Stimulated activated CD4-positive, alpha-beta T cell treated with anti-CD3 and anti-CD28 coated beads, Interleukin-2, amount 100 ng/mL, for 48 hours (primary cell): ENCODE results near the gene GMCL1.
"Not testable (repeated sequence)": the region's sequence is repeated elsewhere in the genome, so short reads cannot be mapped to it uniquely, and the experiment has no call there.

Experiments
- DNase-seq, 2 donors: peaks; one replicate each; pipeline ENCODE4 v3.0.0-alpha.2; 2020

Gene GMCL1

DNA sequence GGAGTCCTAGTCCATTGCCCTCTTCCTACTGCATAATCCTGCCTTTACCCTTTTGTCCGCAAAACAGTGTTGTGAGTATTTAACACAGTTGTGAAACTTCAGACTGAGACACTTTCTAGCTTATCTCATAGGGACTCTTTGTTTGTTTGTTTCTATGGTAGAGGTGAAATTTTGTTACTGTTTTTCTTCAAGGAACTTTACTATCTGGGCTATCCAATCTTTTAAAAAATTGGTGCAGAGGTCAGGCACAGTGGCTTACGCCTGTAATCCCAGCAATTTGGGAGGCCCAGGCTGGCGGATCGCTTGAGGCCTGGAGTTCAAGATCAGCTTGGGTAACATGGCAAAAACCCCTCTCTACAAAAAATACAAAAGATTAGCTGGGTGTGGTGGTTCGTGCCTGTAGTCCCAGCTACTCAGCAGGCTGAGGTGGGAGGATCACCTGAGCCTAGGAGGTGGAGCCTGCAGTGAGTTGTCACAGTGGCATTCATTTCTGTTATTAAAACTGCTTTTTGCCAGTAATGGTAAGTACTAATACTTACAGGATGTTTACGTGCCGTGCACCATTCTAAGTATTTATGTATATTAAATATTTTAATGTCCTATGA, 18.8 kb downstream of the GMCL1 start:
- no peak for DNase-seq

DNA sequence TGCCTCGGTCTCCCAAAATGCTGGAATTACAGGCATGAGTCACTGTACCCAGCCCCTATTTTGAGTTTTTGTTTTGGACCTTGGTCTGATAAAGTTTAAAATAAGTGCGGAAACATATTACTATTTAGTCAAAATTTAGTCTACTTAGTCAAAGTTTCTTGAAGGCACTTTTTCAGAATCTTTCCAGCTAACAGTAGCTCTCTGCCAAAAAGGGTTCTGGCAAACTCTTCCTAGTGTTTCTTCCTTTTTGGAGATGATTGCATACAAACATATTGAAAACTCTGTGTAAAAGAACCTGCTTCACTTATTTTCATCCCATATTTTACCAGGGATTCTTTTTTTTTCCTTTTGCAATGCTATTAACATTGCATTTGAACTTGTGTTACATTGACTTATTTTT, 28.8 kb downstream of the GMCL1 start:
- no peak for DNase-seq

DNA sequence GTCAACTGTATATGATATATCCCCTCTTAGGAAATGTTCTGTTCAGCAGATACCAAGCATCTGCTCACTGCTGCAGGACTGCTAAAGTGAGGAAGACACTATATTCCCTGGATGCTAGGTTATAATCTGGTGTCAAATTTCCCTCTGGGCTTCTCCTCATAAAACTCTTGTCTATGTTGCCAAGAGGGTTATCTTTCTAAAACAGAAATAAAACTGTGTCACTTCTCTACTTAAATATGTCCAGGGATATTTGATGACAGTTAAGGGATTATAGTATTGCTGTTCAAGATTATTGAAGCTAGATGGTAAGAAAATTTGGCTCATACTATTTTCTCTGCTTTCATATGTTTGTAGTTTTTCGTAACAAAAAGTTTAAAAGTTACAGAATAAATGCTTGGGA, 33.8 kb downstream of the GMCL1 start:
- DNase-seq = no peak

DNA sequence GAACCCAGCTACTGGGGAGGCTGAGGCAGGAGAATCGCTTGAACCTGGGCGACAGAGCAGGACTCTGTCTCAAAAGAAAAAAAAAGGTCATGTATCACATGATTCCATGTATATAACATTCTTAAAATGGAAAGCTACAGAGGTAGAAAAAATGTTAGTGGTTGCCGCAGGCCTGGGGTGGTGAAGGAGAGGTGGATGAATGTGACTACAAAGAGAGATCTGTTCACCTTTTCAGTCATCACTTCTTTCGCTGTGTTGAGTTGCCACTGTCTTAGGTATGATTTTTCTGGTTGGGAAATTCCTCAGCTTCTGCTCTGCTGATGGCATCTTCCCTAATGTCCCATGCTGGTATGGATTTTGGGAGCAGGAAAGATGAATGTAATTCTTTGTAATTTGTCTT, 59.0 kb downstream of the GMCL1 start:
- no peak for DNase-seq

DNA sequence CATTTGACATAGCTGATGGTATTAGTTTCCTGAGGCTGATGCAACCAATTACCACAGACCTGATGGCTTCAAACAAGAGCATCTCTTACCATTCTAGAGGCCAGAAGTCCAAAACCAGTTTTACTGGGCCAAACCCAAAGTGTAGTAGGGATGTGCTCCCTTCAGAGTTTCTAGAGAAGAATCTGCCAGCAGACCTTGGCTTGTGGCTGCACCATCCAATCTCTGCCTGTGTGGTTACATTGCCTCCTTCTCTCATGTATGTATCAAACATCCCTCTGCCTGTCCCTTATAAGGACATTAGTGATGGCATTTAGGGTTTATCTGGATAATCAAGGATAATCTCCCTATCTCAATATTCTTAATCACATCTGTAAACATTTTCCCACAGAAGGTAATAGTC, 59.8 kb downstream of the GMCL1 start:
- no peak for DNase-seq

DNA sequence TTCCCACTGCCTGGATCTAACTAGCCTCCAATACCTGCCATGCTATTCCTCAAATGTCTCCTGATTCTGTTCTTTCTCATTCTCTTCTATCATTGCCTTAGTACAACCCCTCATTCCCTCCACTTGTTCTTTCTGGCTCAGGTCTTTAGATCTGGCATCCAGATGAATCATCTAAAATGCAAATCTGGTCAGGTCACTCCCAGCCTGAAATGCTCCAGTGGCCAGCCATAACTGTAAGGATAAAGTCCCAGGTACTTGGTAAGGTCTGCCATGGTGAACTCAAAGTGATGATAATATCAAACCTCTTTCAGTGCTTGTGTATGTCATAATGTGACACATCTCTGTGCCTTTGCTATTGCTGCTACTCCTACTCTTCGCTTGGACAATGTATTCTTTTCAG, 61.4 kb downstream of the GMCL1 start:
- no peak for DNase-seq

DNA sequence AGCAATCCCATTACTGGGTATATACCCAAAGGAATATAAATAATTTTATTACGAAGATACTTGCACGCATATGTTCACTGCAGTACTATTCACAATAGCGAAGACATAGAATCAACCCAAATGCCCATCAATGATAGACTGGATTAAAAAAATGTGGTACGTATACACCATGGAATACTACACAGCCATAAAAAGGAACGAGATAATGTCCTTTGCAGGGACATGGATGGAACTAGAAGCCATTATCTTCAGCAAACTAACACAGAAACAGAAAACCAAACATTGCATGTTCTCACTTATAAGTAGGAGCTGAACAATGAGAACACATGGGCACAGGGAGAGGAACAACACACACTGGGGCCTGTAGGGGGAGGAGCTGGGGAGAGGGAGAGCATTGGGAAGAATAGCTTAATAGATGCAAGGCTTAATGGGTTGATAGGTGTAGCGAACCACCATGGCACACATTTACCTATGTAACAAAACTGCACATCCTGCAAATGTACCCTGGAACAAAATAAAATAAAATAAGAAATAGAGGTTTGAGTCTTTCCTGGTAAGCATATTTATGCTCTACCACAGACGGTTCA, 63.5 kb downstream of the GMCL1 start:
- DNase-seq = not testable (repeated sequence)

DNA sequence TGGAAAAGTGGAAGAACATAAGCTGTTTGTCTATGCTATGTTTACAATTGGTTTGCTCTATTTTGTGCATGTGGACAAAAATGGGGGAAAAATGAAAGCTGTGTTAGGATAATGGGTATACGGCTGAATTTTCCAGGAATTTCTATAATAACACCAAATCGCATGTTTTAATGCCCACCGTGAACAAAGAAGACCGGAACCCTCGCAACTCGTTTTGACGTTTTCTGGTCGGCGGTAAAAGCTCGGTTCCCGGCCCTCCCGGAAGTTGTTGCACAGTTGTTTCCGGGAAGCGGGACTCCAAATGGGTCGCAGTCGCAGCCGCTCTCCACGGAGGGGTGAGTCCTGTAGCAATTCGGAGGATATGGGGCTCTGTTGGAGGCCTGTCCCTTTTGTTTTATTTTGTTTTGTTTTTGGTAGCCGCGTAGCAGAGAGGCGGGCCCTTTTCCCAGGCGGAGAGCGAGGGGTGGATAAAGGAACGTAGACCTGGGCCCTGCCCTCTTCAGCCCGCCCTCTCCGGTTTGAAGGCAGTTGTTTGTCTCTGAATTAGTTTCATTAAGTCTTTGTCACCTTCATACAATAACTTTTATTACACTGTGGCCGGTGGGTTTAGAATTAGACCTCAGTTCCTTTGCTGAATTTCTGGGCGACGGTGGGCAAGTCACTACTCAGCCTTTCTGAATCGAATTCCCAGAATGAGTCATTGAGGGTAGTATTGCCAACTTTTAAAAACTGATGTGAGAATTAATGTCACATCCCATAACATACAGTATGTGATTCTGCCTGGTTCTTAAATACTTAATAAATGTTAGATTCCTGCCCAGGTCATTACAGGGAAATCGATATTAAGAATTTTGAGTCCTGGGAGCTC, 64.5 kb downstream of the GMCL1 start, which contains the start of gene SNRNP27:
Gene SNRNP27 (plus strand): TSS at position 273 of the 868 bp plus-strand sequence. CDS start 29 bp downstream, at position 302.
- DNase-seq = peak; percentile 76 to 81

DNA sequence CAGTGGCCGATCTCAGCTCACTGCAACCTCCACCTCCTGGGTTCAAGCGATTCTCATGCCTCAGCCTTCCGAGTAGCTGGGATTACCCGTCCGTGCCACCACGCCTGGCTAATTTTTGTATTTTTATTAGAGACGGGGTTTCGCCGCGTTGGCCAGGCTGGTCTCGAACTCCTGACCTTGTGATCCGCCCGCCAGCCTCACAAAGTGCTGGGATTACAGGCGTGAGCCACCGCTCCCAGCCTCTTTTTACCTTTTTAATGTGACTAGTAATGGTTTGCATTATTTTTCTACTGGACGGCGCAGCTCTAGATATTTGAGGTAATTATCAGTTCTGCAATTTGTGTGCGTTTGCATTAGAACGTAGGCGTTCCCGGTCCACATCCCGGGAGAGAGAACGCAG, 65.3 kb downstream of the GMCL1 start:
- DNase-seq = not testable (repeated sequence)

DNA sequence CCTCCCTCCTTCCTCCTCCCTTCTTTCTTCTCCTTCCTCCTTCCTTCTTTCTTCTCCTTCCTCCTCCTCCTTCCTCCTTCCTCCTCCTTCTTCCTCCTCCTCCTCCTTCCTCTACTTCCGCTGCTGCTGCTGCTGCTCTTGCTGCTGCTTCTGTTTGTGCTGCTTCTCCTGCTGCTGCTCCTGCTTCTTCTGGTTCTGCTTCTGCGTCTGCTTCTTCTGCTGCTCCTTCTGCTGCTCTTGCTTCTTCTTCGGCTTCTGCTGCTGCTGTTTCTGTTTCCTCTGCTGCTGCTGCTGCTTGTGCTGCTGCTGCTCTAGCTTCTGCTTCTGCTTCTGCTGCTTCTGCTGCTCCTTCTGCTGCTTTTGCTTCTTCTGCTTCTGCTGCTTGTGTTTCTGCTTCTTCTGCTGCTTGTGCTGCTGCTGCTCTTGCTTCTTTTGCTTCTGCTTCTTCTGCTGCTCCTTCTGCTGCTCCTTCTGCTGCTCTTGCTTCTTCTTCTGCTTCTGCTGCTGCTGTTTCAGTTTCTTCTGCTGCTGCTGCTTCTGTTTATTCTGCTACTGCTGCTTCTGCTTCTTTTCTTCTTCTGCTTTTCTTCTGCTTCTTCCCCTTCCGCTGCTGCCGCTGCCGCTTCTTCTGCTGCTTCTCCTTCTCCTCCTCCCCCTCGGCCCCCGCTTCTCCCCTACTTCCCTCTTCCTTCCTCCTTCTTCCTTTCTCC, 72.9 kb downstream of the GMCL1 start:
- no peak for DNase-seq

DNA sequence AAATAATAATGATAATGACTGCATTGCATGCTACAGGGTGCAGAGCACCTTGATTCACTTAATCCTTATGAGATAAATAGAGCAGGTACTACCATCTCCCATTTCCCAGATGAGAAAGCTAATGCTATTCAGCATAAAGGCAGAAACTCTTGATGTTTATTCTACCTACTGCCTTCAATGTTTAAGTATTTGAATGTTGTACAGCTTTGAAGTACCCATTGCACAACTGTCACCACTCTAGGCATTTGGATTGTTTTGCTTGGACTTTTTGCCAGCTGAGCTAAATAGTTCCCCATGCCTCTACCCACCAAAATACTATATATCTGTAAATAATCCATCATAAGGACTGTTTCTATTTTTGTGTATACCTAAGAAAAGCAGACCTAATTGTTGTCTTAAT, 77.8 kb downstream of the GMCL1 start:
- no peak for DNase-seq

DNA sequence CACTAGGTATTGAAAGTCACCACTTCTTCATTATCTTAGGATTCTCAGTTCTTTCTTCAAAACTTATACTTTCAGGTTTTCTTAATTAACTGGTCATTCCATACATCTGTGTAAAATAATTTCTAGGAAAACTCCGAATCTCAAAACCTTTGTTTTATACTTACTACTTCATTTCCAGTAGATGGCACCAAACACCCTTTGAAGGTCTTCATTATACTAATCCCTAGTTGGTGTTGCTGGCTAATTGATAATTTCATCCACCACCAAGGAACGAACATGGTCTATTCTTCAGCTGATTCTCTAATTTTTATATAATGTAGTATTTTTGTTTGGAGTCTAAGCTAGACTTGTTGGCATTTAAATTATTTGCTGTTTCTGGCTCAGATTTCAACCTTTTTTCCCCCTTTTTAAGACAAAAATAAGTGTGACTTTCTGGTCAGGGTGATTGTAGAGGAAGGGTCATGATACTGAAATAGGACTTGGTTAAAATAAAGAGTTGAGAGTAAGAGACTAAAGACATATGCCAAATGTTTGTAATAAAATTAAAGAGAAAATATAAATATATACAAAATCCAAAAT, 82.6 kb downstream of the GMCL1 start:
- DNase-seq = no peak

DNA sequence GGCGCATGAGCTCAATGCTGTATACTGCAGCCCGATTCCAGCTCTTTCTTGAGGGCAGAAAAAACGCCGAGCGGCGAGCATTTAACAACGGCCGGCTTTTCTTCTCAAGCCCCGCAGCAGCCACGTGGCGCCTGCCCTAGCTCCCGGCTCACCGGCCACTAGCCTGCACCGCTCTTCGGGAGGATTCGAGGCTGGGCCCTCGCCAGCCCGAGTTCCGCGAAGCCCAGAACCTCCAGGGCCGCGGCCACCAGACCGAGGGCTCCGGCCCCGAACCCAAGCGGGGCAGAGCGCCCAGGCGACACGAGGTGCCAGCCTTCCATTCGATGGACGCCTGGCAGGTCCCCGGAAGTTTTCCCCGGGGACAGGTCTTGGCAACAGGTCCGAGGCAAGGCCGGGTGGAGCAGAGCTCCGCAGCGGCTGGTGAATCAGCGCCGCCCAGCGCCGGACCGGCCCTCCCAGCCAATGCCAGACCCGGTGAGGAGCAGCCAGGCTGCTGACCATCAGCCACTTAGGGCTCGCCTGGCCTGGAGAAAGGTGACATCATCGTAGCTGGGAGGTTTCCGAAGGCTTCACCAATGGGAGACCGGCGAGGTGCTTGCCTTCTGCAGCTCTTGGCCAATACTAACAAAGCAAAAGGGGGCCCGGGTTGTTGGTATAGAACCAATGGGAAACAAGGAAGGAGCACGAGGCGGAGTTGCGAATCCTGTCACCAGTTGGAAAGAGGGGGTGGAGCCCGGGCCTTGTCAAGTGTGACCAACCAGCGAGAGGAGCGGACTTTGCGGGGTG, 84.9 kb downstream of the GMCL1 start:
- peak in 1 of 2 donors; percentile 99 for DNase-seq

DNA sequence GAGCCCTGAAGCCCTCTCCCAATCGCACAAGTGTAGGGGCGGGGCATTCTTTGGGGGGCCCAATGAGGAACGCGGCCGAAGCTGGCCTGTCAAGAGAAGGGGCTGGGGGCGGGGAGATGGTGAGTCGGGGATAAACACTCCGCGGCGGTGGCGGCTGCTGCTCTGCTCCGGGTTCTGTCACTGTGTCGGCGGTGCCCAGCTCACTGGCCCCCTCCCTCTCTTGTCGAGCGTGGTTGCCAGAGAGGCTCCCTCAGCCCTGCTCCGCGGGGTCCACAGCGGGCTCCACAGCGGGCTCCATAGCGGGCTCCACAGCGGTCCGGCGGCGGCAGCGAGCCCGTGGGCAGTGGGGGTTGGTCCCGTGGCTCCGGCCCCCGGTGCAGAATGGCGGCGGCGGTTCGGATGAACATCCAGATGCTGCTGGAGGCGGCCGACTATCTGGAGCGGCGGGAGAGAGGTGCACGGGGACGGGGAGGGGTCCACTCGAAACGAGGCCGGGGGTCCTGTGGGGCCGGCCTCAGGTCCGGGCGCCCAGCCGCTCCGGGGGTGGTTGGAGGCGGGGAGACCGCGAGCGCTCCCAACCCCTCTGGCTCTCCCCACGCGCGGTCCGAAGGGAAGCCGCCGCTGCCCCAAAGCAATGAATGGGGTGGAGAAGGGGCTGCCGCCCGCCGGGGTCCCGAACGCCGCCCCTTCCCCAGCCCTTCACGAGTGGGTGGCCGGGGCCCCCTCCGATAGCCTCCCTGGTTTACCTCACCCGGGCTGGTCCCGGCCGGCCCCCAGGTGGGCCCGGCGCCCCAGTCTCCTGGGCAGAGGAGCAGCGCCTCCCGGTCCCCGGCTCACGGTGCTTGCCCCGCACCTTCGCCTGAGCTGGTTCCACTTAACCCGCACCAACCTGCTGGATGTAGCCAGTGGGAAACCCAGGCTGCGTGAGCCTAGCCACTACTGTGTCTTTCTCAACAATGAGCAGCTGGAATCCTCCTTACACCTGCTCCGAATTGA, 85.8 kb downstream of the GMCL1 start, which contains the start of gene MXD1:
Gene MXD1 (plus strand): TSS at position 160 of the 996 bp plus-strand sequence. CDS start 222 bp downstream, at position 382.
- DNase-seq = peak in 1 of 2 donors; percentile 98

DNA sequence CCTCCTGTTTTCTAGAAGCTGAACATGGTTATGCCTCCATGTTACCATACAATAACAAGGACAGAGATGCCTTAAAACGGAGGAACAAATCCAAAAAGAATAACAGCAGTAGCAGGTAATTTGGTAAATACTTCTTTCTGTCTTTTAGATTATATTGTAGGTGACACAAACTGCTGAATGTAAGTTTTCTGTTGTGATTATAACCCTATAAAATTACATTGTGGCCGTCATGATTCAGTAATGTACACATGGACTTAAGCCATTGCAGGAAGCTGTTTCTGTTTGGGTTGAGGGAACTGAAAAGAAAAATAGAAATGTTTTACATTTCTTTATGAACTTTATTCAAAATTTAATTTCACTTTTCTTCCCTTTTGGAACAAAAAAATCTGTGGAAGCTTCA, 86.6 kb downstream of the GMCL1 start:
- DNase-seq = no peak

DNA sequence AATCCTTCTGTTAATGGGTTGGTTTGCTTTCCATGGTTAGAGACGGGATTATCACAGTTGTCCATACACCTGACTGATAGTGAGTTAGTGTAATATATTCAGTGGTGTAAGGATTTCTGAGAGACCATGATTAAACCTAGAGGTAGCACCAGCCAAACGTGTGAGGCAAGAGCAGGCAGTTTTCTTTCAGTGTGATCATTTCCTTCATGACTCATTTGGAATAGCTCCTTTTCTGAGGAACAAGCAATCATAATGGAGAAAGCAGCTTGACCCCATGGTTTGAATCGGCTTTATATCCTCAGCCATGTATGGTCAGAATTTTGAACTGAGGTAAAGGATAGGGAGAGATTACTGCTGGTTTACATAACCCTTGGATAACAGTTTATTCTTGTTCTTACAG, 88.4 kb downstream of the GMCL1 start:
- DNase-seq = no peak

DNA sequence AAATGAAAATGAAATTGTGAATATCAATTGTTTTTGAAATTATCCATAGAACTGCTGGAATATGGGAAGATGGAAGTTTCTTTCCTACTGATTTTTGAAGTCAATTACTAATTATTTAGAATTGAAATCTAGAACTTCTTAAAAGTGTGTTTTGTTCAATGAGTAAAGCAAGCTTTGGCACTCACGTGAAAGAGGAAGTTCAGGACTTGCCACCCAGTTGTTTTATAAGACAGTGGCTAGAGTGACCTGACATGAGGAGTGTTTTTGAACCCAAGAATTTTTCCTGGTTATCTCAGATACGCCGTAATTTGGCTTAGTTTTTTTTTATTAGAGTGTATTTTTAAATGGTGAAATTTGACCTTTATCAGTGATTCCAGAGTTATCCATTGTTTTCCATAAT, 88.9 kb downstream of the GMCL1 start:
- no peak for DNase-seq

DNA sequence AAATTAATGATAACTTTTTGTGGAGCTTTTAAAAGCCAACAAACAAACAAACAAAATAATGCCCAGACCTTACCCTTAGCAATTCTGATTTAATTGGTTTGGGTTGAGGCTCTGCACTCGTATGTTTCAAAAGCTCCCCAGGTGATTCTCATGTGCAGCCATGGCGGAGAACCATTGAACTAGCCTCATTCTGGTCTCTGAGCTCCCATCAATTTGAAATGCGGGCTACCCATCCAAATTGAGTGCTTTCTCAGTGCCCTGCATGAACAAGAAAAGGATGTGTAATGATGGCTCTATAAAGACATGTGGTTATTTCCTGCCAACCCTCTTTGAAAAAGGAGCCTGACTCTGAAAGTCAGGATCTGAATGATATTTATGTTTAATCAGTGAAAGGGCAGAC, 93.7 kb downstream of the GMCL1 start:
- DNase-seq = no peak

DNA sequence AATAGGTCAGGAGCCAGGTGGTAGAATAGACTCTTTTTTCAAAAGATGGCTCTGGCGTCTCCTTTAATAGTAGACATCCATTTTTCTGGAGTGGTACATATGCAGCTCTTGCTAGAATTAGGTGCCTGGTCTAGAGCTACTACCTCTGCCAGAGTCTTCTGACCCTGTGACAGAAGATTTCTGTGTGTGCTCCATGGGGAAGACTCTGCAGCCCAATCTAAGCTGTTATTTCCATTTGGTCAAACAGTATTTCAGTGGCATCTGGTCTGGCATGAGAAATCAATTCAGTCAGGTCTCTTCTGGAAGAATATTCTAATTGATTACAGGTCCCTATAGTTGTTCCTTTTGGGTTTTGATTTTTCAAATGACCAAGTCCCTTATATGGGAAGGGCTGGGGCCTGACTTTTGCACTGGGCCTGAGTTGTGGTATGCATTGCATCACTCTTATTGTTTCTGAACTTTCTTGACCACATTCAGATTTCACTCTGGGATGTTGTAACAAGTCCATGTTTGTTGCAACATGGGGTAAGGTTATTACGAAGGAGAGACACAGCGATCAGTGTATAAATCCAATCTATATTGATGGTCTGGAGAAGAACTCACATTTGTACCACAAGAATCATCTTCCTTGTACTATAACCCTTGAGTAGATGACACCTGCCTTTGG, 97.5 kb downstream of the GMCL1 start:
- DNase-seq = no peak
